ENCODE measurements around the gene MUTYH.

DNA sequence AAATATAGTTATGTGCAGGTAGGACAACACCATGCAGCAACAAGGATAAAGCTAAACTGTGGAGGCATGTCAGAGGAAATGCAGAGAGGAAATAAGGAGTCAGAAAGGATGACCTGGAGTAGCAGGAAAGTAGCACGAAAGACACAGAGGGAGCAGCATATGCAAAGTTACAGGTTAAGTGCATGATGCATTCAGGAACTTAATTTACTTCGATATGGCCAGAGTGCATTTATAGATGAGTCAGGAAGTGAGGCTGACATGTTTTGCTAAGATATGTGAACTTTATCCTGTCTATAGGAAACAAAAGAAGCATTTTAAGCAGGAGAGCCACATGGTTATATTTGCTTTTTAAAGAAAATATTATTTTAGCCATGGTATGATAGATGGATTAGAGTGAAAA is 15.4 kb upstream of the MUTYH start:
- TF ChIP-seq EZH2 (IDR thresholded peaks at IDR 0.05): no peak
- TF ChIP-seq, protein P1, sequence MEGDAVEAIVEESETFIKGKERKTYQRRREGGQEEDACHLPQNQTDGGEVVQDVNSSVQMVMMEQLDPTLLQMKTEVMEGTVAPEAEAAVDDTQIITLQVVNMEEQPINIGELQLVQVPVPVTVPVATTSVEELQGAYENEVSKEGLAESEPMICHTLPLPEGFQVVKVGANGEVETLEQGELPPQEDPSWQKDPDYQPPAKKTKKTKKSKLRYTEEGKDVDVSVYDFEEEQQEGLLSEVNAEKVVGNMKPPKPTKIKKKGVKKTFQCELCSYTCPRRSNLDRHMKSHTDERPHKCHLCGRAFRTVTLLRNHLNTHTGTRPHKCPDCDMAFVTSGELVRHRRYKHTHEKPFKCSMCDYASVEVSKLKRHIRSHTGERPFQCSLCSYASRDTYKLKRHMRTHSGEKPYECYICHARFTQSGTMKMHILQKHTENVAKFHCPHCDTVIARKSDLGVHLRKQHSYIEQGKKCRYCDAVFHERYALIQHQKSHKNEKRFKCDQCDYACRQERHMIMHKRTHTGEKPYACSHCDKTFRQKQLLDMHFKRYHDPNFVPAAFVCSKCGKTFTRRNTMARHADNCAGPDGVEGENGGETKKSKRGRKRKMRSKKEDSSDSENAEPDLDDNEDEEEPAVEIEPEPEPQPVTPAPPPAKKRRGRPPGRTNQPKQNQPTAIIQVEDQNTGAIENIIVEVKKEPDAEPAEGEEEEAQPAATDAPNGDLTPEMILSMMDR (IDR thresholded peaks at IDR 0.05): no peak
- TF ChIP-seq EZH2phosphoT487 (IDR thresholded peaks at IDR 0.05): no peak

Measured in neural progenitor cell (in vitro differentiated cells).